ENCODE measurements around the gene GALR2.

- no peak for TF ChIP-seq EZH2phosphoT487 (IDR thresholded peaks at IDR 0.05; ENCODE audit: insufficient read depth, low read depth)
- TF ChIP-seq EZH2 (IDR thresholded peaks at IDR 0.05; ENCODE audit: insufficient read depth, poor library complexity, severe bottlenecking) = no peak
Measured at GRCh38 chr17:76111956-76112355, 37.4 kb downstream of the GALR2 start.
